ENCODE measurements around the gene RANBP2. TPM values are rescaled to one million over a fixed set of nuclear protein-coding genes. Genes with fewer than 3 reads are reported as not detected.

RANBP2 gene
- total RNA-seq, 1 donor from 2014 or later = 70.0 TPM

- H3K4me3 Mint-ChIP-seq (ENCODE audit: low read depth) = peak overlapping the region; percentile 84
- peaks cover 44% of the 10 kb centered on the region for H3K36me3 Mint-ChIP-seq (ENCODE audit: low read depth)
- DNase-seq (ENCODE audit: low spot score) = no peak
- intact Hi-C loops (cut with micrococcal nuclease) = loop anchor here (2.0 kb wide), 2 partner anchors 68 to 338 kb away; partner anchors contain the start of genes GCC2 and RANBP2
- peaks cover 16% of the 10 kb centered on the region for H3K4me1 Mint-ChIP-seq (ENCODE audit: low read depth)
- no peaks in the 10 kb centered on the region for H3K27me3 Mint-ChIP-seq (ENCODE audit: low read depth)
- H3K9me3 Mint-ChIP-seq = no peaks in the 10 kb centered on the region
- peak overlapping the region; percentile 67 for H3K27ac Mint-ChIP-seq
Observed at GRCh38 chr2:108787216-108787541, 67.9 kb downstream of the RANBP2 start.

GRCh38 chr2:108803045-108803736, 83.9 kb downstream of the RANBP2 start:
- peaks cover 54% of the 10 kb centered on the region for H3K36me3 Mint-ChIP-seq (ENCODE audit: low read depth)
- DNase-seq (ENCODE audit: low spot score) = no peak
- H3K27ac Mint-ChIP-seq = no peak overlapping the region
- H3K9me3 Mint-ChIP-seq = peaks cover 4% of the 10 kb centered on the region
- H3K4me1 Mint-ChIP-seq (ENCODE audit: low read depth) = peaks cover 4% of the 10 kb centered on the region
- no peaks in the 10 kb centered on the region for H3K27me3 Mint-ChIP-seq (ENCODE audit: low read depth)
- intact Hi-C loops (cut with micrococcal nuclease) = no loop called here
- no peak overlapping the region for H3K4me3 Mint-ChIP-seq (ENCODE audit: low read depth)

GRCh38 chr2:108805032-108805431, 85.8 kb downstream of the RANBP2 start:
- DNase-seq (ENCODE audit: low spot score) = no peak
- Mint-ChIP-seq H3K4me1 (ENCODE audit: low read depth) (no peaks in the 10 kb centered on the region), H3K27ac (no peak overlapping the region), H3K27me3 (ENCODE audit: low read depth) (no peaks in the 10 kb centered on the region), H3K36me3 (ENCODE audit: low read depth) (peaks cover 57% of the 10 kb centered on the region), H3K4me3 (ENCODE audit: low read depth) (no peak overlapping the region), H3K9me3 (peaks cover 23% of the 10 kb centered on the region)
- intact Hi-C loops (cut with micrococcal nuclease) = no loop called here

- no peaks in the 10 kb centered on the region for H3K27me3 Mint-ChIP-seq (ENCODE audit: low read depth)
- intact Hi-C loops (cut with micrococcal nuclease) = no loop called here
Observed at GRCh38 chr2:108805782-108806181, 86.5 kb downstream of the RANBP2 start.

GRCh38 chr2:108806371-108807113, 87.3 kb downstream of the RANBP2 start:
- DNase-seq (ENCODE audit: low spot score) = no peak
- no peak overlapping the region for H3K4me3 Mint-ChIP-seq (ENCODE audit: low read depth)
- H3K27me3 Mint-ChIP-seq (ENCODE audit: low read depth) = no peaks in the 10 kb centered on the region
- no peak overlapping the region for H3K27ac Mint-ChIP-seq
- intact Hi-C loops (cut with micrococcal nuclease) = no loop called here
- H3K4me1 Mint-ChIP-seq (ENCODE audit: low read depth) = no peaks in the 10 kb centered on the region
- H3K9me3 Mint-ChIP-seq = peaks cover 35% of the 10 kb centered on the region
- H3K36me3 Mint-ChIP-seq (ENCODE audit: low read depth) = peaks cover 66% of the 10 kb centered on the region

More at GRCh38 chr2:108805782-108806181, 86.5 kb downstream of the RANBP2 start:
- H3K4me3 Mint-ChIP-seq (ENCODE audit: low read depth) = no peak overlapping the region
- peaks cover 60% of the 10 kb centered on the region for H3K36me3 Mint-ChIP-seq (ENCODE audit: low read depth)
- peaks cover 30% of the 10 kb centered on the region for H3K9me3 Mint-ChIP-seq
- H3K27ac Mint-ChIP-seq = no peak overlapping the region
- no peak for DNase-seq (ENCODE audit: low spot score)
- no peaks in the 10 kb centered on the region for H3K4me1 Mint-ChIP-seq (ENCODE audit: low read depth)

- peaks cover 69% of the 10 kb centered on the region for H3K36me3 Mint-ChIP-seq (ENCODE audit: low read depth)
- no peak overlapping the region for H3K4me3 Mint-ChIP-seq (ENCODE audit: low read depth)
- no peak for DNase-seq (ENCODE audit: low spot score)
- H3K9me3 Mint-ChIP-seq = peaks cover 35% of the 10 kb centered on the region
- no peaks in the 10 kb centered on the region for H3K27me3 Mint-ChIP-seq (ENCODE audit: low read depth)
- intact Hi-C loops (cut with micrococcal nuclease) = no loop called here
- no peaks in the 10 kb centered on the region for H3K4me1 Mint-ChIP-seq (ENCODE audit: low read depth)
- H3K27ac Mint-ChIP-seq = no peak overlapping the region
Observed at GRCh38 chr2:108809936-108810335, 90.7 kb downstream of the RANBP2 start.

- peaks cover 35% of the 10 kb centered on the region for H3K9me3 Mint-ChIP-seq
- H3K4me1 Mint-ChIP-seq (ENCODE audit: low read depth) = no peaks in the 10 kb centered on the region
- DNase-seq (ENCODE audit: low spot score) = no peak
- H3K36me3 Mint-ChIP-seq (ENCODE audit: low read depth) = peaks cover 72% of the 10 kb centered on the region
- intact Hi-C loops (cut with micrococcal nuclease) = no loop called here
- no peak overlapping the region for H3K27ac Mint-ChIP-seq
- H3K4me3 Mint-ChIP-seq (ENCODE audit: low read depth) = no peak overlapping the region
- H3K27me3 Mint-ChIP-seq (ENCODE audit: low read depth) = no peaks in the 10 kb centered on the region
Observed at GRCh38 chr2:108810993-108811957, 92.0 kb downstream of the RANBP2 start.

- H3K27me3 Mint-ChIP-seq (ENCODE audit: low read depth) = no peaks in the 10 kb centered on the region
- intact Hi-C loops (cut with micrococcal nuclease) = no loop called here
- no peak for DNase-seq (ENCODE audit: low spot score)
- H3K27ac Mint-ChIP-seq = no peak overlapping the region
- H3K4me3 Mint-ChIP-seq (ENCODE audit: low read depth) = no peak overlapping the region
- no peaks in the 10 kb centered on the region for H3K4me1 Mint-ChIP-seq (ENCODE audit: low read depth)
- H3K36me3 Mint-ChIP-seq (ENCODE audit: low read depth) = peaks cover 73% of the 10 kb centered on the region
- peaks cover 25% of the 10 kb centered on the region for H3K9me3 Mint-ChIP-seq
Observed at GRCh38 chr2:108813732-108814131, 94.5 kb downstream of the RANBP2 start.

- peaks cover 18% of the 10 kb centered on the region for H3K9me3 Mint-ChIP-seq
- peaks cover 54% of the 10 kb centered on the region for H3K36me3 Mint-ChIP-seq (ENCODE audit: low read depth)
- DNase-seq (ENCODE audit: low spot score) = no peak
- H3K27me3 Mint-ChIP-seq (ENCODE audit: low read depth) = no peaks in the 10 kb centered on the region
- no peak overlapping the region for H3K4me3 Mint-ChIP-seq (ENCODE audit: low read depth)
- no peak overlapping the region for H3K27ac Mint-ChIP-seq
- intact Hi-C loops (cut with micrococcal nuclease) = no loop called here
- no peaks in the 10 kb centered on the region for H3K4me1 Mint-ChIP-seq (ENCODE audit: low read depth)
Observed at GRCh38 chr2:108820482-108820881, 101.2 kb downstream of the RANBP2 start.

GRCh38 chr2:108823286-108823685, 104.0 kb downstream of the RANBP2 start:
- Mint-ChIP-seq H3K27ac (no peak overlapping the region), H3K4me3 (ENCODE audit: low read depth) (no peak overlapping the region), H3K36me3 (ENCODE audit: low read depth) (peaks cover 36% of the 10 kb centered on the region), H3K27me3 (ENCODE audit: low read depth) (no peaks in the 10 kb centered on the region), H3K9me3 (peaks cover 18% of the 10 kb centered on the region), H3K4me1 (ENCODE audit: low read depth) (no peaks in the 10 kb centered on the region)
- no peak for DNase-seq (ENCODE audit: low spot score)
- intact Hi-C loops (cut with micrococcal nuclease) = no loop called here

- H3K36me3 Mint-ChIP-seq (ENCODE audit: low read depth) = peaks cover 29% of the 10 kb centered on the region
- intact Hi-C loops (cut with micrococcal nuclease) = no loop called here
- DNase-seq (ENCODE audit: low spot score) = no peak
- no peaks in the 10 kb centered on the region for H3K4me1 Mint-ChIP-seq (ENCODE audit: low read depth)
- peaks cover 10% of the 10 kb centered on the region for H3K9me3 Mint-ChIP-seq
- H3K4me3 Mint-ChIP-seq (ENCODE audit: low read depth) = no peak overlapping the region
- H3K27me3 Mint-ChIP-seq (ENCODE audit: low read depth) = no peaks in the 10 kb centered on the region
- no peak overlapping the region for H3K27ac Mint-ChIP-seq
Observed at GRCh38 chr2:108824316-108825070, 105.2 kb downstream of the RANBP2 start.

- no peaks in the 10 kb centered on the region for H3K27me3 Mint-ChIP-seq (ENCODE audit: low read depth)
- peaks cover 3% of the 10 kb centered on the region for H3K9me3 Mint-ChIP-seq
- H3K4me3 Mint-ChIP-seq (ENCODE audit: low read depth) = no peak overlapping the region
- peaks cover 24% of the 10 kb centered on the region for H3K36me3 Mint-ChIP-seq (ENCODE audit: low read depth)
- H3K27ac Mint-ChIP-seq = no peak overlapping the region
- intact Hi-C loops (cut with micrococcal nuclease) = no loop called here
- no peaks in the 10 kb centered on the region for H3K4me1 Mint-ChIP-seq (ENCODE audit: low read depth)
- DNase-seq (ENCODE audit: low spot score) = no peak
Observed at GRCh38 chr2:108825254-108825653, 106.0 kb downstream of the RANBP2 start.

Data from activated T-helper 2 cell treated with anti-CD3 and anti-CD28 coated beads, Interferon-gamma antibody, Interleukin-2, Interleukin-4, amounts not matched to agents 10 μg/mL and 5 μg/mL and 100 μg/mL, durations not matched to agents 14 hours and 24 hours and 36 hours (primary cell).